ENCODE measurements around the gene APOA4.
A peak's percentile ranks its signal among the peaks of the same experiment; 100 is the strongest.

Gene APOA4

DNA sequence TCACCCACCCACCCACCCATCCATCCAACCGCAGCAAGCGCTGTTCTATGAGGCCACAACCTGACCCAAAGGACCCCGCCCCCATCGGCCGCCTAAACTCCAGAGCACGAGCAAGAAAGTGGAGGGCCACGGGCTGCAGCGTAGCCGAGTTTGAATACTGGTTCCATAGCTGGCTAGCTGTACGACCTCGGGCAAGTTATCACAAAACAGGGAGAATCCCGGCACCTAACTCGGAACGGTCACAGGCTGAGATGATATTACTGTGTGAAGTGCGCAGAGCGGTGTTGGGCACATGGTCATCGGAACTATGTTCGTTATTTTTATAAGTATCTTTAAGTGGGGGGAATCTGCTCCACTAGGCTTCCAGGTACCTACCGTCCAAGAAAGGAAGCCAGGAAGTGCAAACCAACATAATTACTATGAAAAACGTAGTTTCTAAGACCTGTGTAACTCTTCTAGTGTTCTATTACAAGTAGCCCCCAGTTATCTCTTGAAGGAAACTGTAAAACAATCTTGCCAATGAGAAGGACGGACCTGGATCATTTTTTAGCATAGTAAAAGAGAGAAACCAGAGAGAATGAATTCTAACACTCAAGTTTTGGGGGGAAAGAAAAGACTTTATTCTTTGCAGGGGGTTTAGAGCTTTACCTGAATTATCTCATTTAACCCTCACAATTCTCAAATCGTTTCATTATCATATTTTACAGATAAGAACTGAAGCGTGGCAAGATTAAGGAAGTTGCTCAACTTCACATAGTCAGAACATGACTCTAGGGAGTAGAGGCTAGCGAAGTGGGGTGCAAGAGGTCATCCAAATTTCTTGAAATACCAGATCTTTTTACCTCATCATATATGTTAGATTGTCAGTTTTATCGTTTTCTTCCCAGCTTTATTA lies 49.7 kb downstream of the APOA4 start:
- peak; percentile 36 for DNase-seq

DNA sequence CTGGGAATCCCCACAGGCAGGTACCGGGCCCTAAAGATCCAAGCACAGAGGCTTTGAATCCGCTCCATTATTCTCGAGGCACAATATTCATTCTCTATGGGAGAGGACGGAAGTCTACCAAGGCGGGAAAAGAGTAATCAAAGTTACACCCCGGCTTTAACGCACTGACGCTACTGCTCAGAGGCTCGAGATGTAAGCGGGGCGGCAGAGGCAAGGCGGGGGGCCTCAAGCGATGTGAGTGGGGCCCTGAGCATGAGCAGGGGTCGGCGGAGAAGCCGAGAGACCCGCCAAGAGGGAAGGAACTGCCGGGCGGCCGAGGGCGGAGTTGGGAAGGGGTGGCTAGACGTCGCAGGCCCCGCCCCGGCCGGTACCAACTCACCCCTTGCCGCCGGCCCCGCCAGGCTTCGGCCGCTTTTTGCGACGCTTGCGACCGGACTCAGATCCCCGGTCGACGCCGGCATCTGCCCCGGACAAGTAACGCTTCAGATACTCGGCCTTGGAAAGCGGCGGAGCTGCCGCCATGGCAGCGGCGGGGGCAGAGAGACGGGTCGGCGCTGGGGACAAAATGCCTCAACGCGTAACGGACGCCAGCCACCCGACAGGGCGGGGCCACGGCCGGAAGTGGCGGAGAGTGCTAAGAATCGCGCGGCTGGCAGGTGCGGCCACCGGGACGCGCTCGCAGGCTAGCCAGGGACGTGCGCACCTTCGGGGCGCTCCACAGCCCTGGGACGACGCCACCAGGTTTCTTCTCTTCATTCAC lies 50.5 kb downstream of the APOA4 start, which contains the start of gene BUD13:
TSS of gene BUD13 (minus strand) at position 545 of the 760 bp plus-strand sequence. CDS start at position 522, 23 bp downstream.
- DNase-seq, result peak; percentile 81

DNA sequence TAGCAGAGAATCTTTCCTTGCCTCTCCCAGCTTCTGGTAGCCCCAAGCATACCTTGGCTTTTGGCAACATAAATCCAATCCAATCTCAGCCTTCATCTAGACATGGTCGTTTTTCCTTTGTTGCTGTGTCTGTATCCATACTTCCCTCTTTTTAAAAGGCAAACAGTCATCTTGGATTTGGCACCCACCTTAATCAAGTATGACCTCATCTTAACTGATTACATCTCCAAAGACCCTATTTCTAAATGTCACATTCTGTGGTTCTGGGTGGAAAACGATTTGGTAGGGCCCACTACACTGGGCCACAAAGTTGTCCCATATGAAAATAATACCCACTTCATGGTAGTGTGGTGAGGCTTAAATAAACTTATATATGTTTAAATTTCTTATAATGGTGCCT lies 51.2 kb downstream of the APOA4 start:
- no peak for DNase-seq

Measured in NCI-H2227 treated with DMSO at 0.1 percent for 48 hours (cell line).